Measurements from ENCODE around the gene FYCO1.

- TF ChIP-seq SP1 (IDR thresholded peaks at IDR 0.05) = no peak
- TF ChIP-seq BHLHE40 (IDR thresholded peaks at IDR 0.05; ENCODE audit: borderline replicate concordance) = no peak
- no peak for TF ChIP-seq ARNT (IDR thresholded peaks at IDR 0.05)
Measured at GRCh38 chr3:45987368-45988291, 8.0 kb downstream of the FYCO1 start.
